OCI-LY7 (cell line): ENCODE data around the gene KIFC3. TPM values are rescaled to one million over a fixed set of nuclear protein-coding genes. Genes with fewer than 3 reads are reported as not detected.
A peak's percentile ranks its signal among the peaks of the same experiment; 100 is the strongest.
"Not testable (repeated sequence)": the region's sequence is repeated elsewhere in the genome, so short reads cannot be mapped to it uniquely, and the experiment has no call there.

ENCODE experiments used
- Bru-seq: library from RNA; stranded (reverse); fragments of 400-500 nt; gene quantifications from one replicate; lab custom pipeline; 2021; lab: Mats Ljungman, UMichigan
- BruChase-seq, 2 experiments: library from RNA; stranded (reverse); fragments of 400-500 nt; gene quantifications; one replicate each; lab custom pipeline; 2021; lab: Mats Ljungman, UMichigan
- BruUV-seq: library from RNA; stranded (reverse); fragments of 400-500 nt; replicated peaks from 2 replicates; lab custom pipeline; 2021; lab: Mats Ljungman, UMichigan
- CTCF ChIA-PET: fragments of 300-600 bp; sonication (Branson Sonifier 250); formaldehyde crosslinking; loops from one replicate; lab custom pipeline; 2022; ENCODE audit warnings: antibody characterized with exemption; ENCODE audit not compliant: unreplicated experiment; lab: Charles Lee
- POLR2A ChIA-PET: fragments of 300-600 bp; sonication (Branson Sonifier 250); formaldehyde crosslinking; loops from one replicate; lab custom pipeline; 2022; ENCODE audit warnings: antibody characterized with exemption; lab: Charles Lee
- DNase-seq: peaks from one replicate; pipeline ENCODE4 v3.0.0-alpha.2; 2015; ENCODE audit warnings: low spot score
- H2AFZ ChIP-seq: fragments of 200-600 bp; sonication (generic), shearing (Covaris generic); 2 replicates; pipeline ENCODE4 v1.6.1; 2014; ENCODE audit warnings: mild to moderate bottlenecking, antibody characterized with exemption, low read length, moderate library complexity
- H3K27ac ChIP-seq: fragments of 200-600 bp; sonication (generic); 2 replicates; pipeline ENCODE4 v1.5.1; 2014; ENCODE audit warnings: mixed run types, low read depth, mild to moderate bottlenecking, moderate library complexity, low read length, inconsistent platforms; ENCODE audit not compliant: poor library complexity, severe bottlenecking
- H3K36me3 ChIP-seq: fragments of 200-600 bp; sonication (generic); 2 replicates; pipeline ENCODE4 v1.6.1; 2014; ENCODE audit warnings: mild to moderate bottlenecking, antibody characterized with exemption, low read length, moderate library complexity, mixed read lengths; ENCODE audit not compliant: insufficient read depth
- H3K4me1 ChIP-seq: fragments of 200-600 bp; sonication (generic); 2 replicates; pipeline ENCODE4 v1.5.1; 2014; ENCODE audit warnings: mild to moderate bottlenecking, low read length; ENCODE audit not compliant: insufficient read depth, poor library complexity, severe bottlenecking
- H3K4me2 ChIP-seq: fragments of 200-600 bp; sonication (generic); 2 replicates; pipeline ENCODE4 v1.6.1; 2014; ENCODE audit warnings: mild to moderate bottlenecking, low read length
- H3K4me3 ChIP-seq: fragments of 200-600 bp; sonication (generic); 2 replicates; pipeline ENCODE4 v1.5.1; 2014; ENCODE audit warnings: mild to moderate bottlenecking, low read depth, low read length; ENCODE audit not compliant: poor library complexity, severe bottlenecking
- H3K79me2 ChIP-seq: fragments of 200-600 bp; sonication (generic); 2 replicates; pipeline ENCODE4 v1.6.1; 2016; ENCODE audit warnings: low read depth, mild to moderate bottlenecking, low read length, moderate library complexity, mixed read lengths; ENCODE audit not compliant: insufficient read depth
- H3K9me2 ChIP-seq: fragments of 200-600 bp; sonication (generic); 2 replicates; pipeline ENCODE4 v1.6.1; 2016; ENCODE audit warnings: mild to moderate bottlenecking, low read length, mixed read lengths; ENCODE audit not compliant: insufficient read depth
- H3K9me3 ChIP-seq: fragments of 200-600 bp; sonication (generic); 2 replicates; pipeline ENCODE4 v1.6.1; 2014; ENCODE audit warnings: mild to moderate bottlenecking, mixed run types, low read length, mixed read lengths
- H4K20me1 ChIP-seq: fragments of 200-600 bp; sonication (generic); 2 replicates; pipeline ENCODE4 v1.6.1; 2014; ENCODE audit warnings: mild to moderate bottlenecking, antibody characterized with exemption, low read length, moderate library complexity, mixed read lengths; ENCODE audit not compliant: insufficient read depth
- EZH2phosphoT487 ChIP-seq: fragments of 200-600 bp; sonication (generic); IDR thresholded peaks from 2 replicates; pipeline ENCODE4 v1.6.1; 2018; ENCODE audit warnings: low read depth, borderline replicate concordance, mild to moderate bottlenecking, mixed run types, antibody characterized with exemption, low read length, moderate library complexity, mixed read lengths
- intact Hi-C: fragments of 100-400 bp; cut with micrococcal nuclease; formaldehyde crosslinking; loops from one replicate; pipeline ENCODE4 v1.10.0; 2022; ENCODE audit not compliant: unreplicated experiment
- long read RNA-seq: library from polyadenylated mRNA; stranded (forward); transcript quantifications from one replicate; pipeline ENCODE4 v2.0.0, GENCODE V29; 2022
- total RNA-seq, 2 experiments: library from RNA; depleted of rRNA in 1 of 2; stranded (reverse); fragments of >200 nt in 1 of 2; shearing (Covaris generic) in 1 of 2; gene quantifications; 2 replicates each; pipeline ENCODE4 v1.2.3, GENCODE V29; 2014 to 2022
- TF ChIP-seq, protein P1 (sequence below): fragments of 200-600 bp; sonication (generic); conservative IDR thresholded peaks from 2 replicates; pipeline ENCODE4 v1.5.1; 2014; ENCODE audit warnings: mild to moderate bottlenecking, antibody characterized with exemption, low read length, moderate library complexity, mixed read lengths

The KIFC3 gene, protein sequence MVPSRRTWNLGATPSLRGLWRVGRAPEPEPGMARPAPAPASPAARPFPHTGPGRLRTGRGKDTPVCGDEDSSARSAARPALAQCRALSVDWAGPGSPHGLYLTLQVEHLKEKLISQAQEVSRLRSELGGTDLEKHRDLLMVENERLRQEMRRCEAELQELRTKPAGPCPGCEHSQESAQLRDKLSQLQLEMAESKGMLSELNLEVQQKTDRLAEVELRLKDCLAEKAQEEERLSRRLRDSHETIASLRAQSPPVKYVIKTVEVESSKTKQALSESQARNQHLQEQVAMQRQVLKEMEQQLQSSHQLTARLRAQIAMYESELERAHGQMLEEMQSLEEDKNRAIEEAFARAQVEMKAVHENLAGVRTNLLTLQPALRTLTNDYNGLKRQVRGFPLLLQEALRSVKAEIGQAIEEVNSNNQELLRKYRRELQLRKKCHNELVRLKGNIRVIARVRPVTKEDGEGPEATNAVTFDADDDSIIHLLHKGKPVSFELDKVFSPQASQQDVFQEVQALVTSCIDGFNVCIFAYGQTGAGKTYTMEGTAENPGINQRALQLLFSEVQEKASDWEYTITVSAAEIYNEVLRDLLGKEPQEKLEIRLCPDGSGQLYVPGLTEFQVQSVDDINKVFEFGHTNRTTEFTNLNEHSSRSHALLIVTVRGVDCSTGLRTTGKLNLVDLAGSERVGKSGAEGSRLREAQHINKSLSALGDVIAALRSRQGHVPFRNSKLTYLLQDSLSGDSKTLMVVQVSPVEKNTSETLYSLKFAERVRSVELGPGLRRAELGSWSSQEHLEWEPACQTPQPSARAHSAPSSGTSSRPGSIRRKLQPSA
- not detected in 2 replicates for total RNA-seq (2014; rRNA removed; shearing (Covaris generic))
- 0.61 TPM in 1 of 2 replicates, not detected in the other for total RNA-seq (2022)
- Bru-seq, nascent RNA = percentile 9 among the genes with signal in this experiment
- not detected for BruChase-seq, experiment 1, labeled RNA remaining after a 6-hour chase
- percentile 7 among the genes with signal in this experiment for BruChase-seq, experiment 2, labeled RNA remaining after a 2-hour chase
- long read RNA-seq, partial matches to known transcripts = 1 of 1 reads
- long read RNA-seq, other reads (novel, unspliced or antisense) = 0 of 1 reads

DNA sequence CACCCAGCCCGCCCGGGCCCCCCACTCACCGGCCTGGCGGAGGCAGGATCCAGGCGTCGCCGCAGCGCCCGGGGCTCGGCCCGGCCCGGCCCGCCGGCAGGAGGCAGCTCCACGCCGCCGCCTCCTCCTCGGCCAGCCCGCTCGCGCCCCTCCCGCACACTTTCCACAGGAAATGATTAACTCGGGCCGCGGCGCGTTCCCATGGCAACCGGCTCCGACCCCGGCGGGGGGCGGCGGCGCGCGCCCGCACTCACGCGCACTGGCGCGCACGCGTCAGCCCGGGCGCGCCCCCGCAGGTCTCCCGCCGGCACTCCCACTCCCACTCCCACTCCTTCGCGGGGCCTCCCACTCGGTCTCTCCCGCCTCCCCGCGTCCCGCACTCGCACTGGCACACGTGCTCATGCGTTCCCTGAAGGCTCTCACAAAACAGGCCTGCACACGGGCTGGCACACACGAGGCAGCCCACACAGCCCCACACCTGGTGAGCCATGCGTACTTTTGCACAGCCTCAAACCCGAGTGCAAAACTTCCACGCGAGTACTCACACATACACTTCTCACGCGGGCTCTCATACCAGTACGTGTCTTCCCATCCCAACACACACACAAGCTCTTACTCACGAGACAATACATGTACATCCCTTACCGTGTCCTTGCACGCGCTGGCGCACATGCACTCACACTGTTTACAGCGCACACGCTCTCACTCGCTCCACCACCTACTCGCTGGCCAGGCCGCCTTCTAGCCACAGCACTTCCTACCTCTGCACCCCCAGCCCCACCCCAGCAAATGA lies at the start of gene KIFC3:
TSS of gene KIFC3 (minus strand) at position 151 of the 793 bp plus-strand sequence. CDS start 4,248 bp downstream, outside the sequence.
- Histone ChIP-seq H3K4me1 (no peaks in the 10 kb centered on the region), H3K36me3 (no peaks in the 10 kb centered on the region), H4K20me1 (no peaks in the 10 kb centered on the region), H3K9me2 (no peaks in the 10 kb centered on the region), H3K27ac (no peak within 1 kb of the TSS), H2AFZ (no peak within 1 kb of the TSS), H3K79me2 (no peaks in the 10 kb centered on the region), H3K9me3 (no peaks in the 10 kb centered on the region), H3K4me2 (no peak within 1 kb of the TSS), H3K4me3 (no peak within 1 kb of the TSS)
- CTCF ChIA-PET = no interaction called here
- TF ChIP-seq EZH2phosphoT487 = no peak
- TF ChIP-seq, protein P1, sequence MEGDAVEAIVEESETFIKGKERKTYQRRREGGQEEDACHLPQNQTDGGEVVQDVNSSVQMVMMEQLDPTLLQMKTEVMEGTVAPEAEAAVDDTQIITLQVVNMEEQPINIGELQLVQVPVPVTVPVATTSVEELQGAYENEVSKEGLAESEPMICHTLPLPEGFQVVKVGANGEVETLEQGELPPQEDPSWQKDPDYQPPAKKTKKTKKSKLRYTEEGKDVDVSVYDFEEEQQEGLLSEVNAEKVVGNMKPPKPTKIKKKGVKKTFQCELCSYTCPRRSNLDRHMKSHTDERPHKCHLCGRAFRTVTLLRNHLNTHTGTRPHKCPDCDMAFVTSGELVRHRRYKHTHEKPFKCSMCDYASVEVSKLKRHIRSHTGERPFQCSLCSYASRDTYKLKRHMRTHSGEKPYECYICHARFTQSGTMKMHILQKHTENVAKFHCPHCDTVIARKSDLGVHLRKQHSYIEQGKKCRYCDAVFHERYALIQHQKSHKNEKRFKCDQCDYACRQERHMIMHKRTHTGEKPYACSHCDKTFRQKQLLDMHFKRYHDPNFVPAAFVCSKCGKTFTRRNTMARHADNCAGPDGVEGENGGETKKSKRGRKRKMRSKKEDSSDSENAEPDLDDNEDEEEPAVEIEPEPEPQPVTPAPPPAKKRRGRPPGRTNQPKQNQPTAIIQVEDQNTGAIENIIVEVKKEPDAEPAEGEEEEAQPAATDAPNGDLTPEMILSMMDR = no peak
- POLR2A ChIA-PET = no interaction called here
- peak; percentile 12 for DNase-seq
- intact Hi-C loops = no loop called here
- no TSS peak for BruUV-seq

DNA sequence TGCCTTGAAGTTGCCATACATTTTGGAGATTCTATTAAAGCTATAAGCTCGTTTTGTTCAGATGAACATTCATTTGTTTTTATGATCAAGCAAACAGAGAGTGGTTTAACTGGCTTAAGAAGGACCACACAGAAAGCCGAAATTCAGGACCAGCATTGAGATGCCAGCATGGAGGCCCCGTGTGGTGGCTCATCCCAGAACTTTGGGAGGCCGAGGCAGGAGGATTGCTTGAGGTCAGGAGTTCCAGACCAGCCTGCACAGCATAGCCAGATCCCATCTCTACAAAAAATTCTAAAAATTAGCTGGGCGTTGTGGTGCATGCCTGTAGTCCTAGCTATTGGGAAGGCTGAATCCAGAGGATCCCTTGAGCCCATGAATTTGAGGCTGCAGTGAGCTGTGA lies 45.9 kb upstream of the KIFC3 start:
- no peak overlapping the region for H3K4me2 ChIP-seq

DNA sequence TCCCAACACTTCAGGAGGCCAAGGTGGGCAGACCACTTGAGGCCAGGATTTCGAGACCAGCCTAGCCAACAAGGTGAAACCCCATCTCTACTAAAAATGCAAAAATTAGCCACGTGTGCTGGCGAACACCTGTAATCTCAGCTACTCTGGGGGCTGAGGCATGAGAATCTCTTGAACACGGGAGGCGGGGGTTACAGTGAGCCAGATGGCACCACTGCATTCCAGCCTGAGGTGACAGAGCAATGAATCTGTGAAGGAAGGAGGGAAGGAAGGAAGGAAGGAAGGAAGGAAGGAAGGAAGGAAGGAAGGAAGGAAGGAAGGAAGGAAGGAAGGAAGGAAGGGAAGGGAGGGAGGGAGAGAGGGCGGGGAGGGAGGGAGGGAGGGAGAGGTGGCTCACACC lies 44.6 kb upstream of the KIFC3 start:
- H3K4me3 ChIP-seq, H4K20me1 ChIP-seq, H3K27ac ChIP-seq, H3K79me2 ChIP-seq, POLR2A ChIA-PET, DNase-seq, H3K9me2 ChIP-seq, H2AFZ ChIP-seq, intact Hi-C loops, H3K4me1 ChIP-seq, H3K9me3 ChIP-seq, BruUV-seq, H3K36me3 ChIP-seq, H3K4me2 ChIP-seq: not testable (repeated sequence)
- CTCF ChIA-PET = interaction anchor here (0.6 kb wide), 1 partner anchor 15 kb away, joined by 3 read pairs; no protein-coding TSS in a partner anchor

More for the DNA sequence above, 45.9 kb upstream of the KIFC3 start:
- ChIA-PET POLR2A (no interaction called here), CTCF (no interaction called here)
- H3K4me1 ChIP-seq = no peaks in the 10 kb centered on the region
- H3K27ac ChIP-seq = no peak overlapping the region
- no peaks in the 10 kb centered on the region for H3K36me3 ChIP-seq
- no TSS peak for BruUV-seq
- H3K4me3 ChIP-seq = no peak overlapping the region
- H3K9me3 ChIP-seq = no peaks in the 10 kb centered on the region
- H4K20me1 ChIP-seq = no peaks in the 10 kb centered on the region
- TF ChIP-seq, protein P1 = no peak
- no peak for TF ChIP-seq EZH2phosphoT487
- H2AFZ ChIP-seq = no peak overlapping the region
- H3K79me2 ChIP-seq = no peaks in the 10 kb centered on the region
- H3K9me2 ChIP-seq = no peaks in the 10 kb centered on the region
- intact Hi-C loops = no loop called here
- DNase-seq = no peak
